NB4 (cell line): Measurements from ENCODE around the gene MYO1E.

Source experiments
- DNase-seq: peaks from one replicate; pipeline ENCODE4 v3.0.0; 2010; ENCODE audit warnings: low read depth
- H3K4me3 ChIP-seq: one replicate; pipeline ENCODE4 v1.5.1; 2011; ENCODE audit warnings: mild to moderate bottlenecking, low read depth, low read length, moderate library complexity
- CTCF ChIP-seq: IDR thresholded peaks from one replicate; pipeline ENCODE4 v1.5.1; 2012; ENCODE audit warnings: low read depth, low read length
- MAX ChIP-seq: IDR thresholded peaks from 2 replicates; pipeline ENCODE4 v1.6.1; 2011; ENCODE audit warnings: low read depth, low read length
- MYC ChIP-seq: IDR thresholded peaks from 2 replicates; pipeline ENCODE4 v1.6.1; 2011; ENCODE audit warnings: low read depth, low read length
- POLR2A ChIP-seq: IDR thresholded peaks from 2 replicates; pipeline ENCODE4 v1.6.1; 2011; ENCODE audit warnings: mild to moderate bottlenecking; ENCODE audit not compliant: insufficient read length; ENCODE audit errors: extremely low read depth

Gene MYO1E

GRCh38 chr15:59174835-59175831 is 197.5 kb downstream of the MYO1E start:
- peak; percentile 64 for DNase-seq
- no peak overlapping the region for H3K4me3 ChIP-seq

GRCh38 chr15:59174151-59174834 is 198.4 kb downstream of the MYO1E start:
- H3K4me3 ChIP-seq, result no peak overlapping the region
- no peak for DNase-seq
- no peak for TF ChIP-seq CTCF
- TF ChIP-seq MAX, result no peak
- no peak for TF ChIP-seq MYC
- no peak for TF ChIP-seq POLR2A

More at GRCh38 chr15:59174835-59175831, 197.5 kb downstream of the MYO1E start:
- no peak for TF ChIP-seq MAX
- TF ChIP-seq MYC, result no peak
- TF ChIP-seq POLR2A, result no peak
- peak; percentile 57 for TF ChIP-seq CTCF

- TF ChIP-seq MAX (no peak), CTCF (no peak), POLR2A (no peak), MYC (no peak)
- no peak for DNase-seq
- no peak overlapping the region for H3K4me3 ChIP-seq
Observed at GRCh38 chr15:59173194-59173593, 199.5 kb downstream of the MYO1E start.

GRCh38 chr15:59172289-59172901 is 200.3 kb downstream of the MYO1E start:
- no peak for DNase-seq
- no peak overlapping the region for H3K4me3 ChIP-seq
- TF ChIP-seq MAX (no peak), MYC (no peak), CTCF (no peak), POLR2A (no peak)

GRCh38 chr15:59171067-59171397 is 201.6 kb downstream of the MYO1E start:
- no peak for TF ChIP-seq POLR2A
- no peak for TF ChIP-seq MYC
- H3K4me3 ChIP-seq, result no peak overlapping the region
- DNase-seq, result no peak
